ENCODE data around the gene SIGLEC8. TPM values are rescaled to one million over a fixed set of nuclear protein-coding genes. Genes with fewer than 3 reads are reported as not detected.
A peak's percentile ranks its signal among the peaks of the same experiment; 100 is the strongest.

SIGLEC8 gene
- total and polyA plus RNA-seq, 9 of the 15 experiments (the other 6 are each of a cell fraction or from before 2014, with no cell fraction given) = 0.04 to 0.65 (median 0.39) TPM

DNA sequence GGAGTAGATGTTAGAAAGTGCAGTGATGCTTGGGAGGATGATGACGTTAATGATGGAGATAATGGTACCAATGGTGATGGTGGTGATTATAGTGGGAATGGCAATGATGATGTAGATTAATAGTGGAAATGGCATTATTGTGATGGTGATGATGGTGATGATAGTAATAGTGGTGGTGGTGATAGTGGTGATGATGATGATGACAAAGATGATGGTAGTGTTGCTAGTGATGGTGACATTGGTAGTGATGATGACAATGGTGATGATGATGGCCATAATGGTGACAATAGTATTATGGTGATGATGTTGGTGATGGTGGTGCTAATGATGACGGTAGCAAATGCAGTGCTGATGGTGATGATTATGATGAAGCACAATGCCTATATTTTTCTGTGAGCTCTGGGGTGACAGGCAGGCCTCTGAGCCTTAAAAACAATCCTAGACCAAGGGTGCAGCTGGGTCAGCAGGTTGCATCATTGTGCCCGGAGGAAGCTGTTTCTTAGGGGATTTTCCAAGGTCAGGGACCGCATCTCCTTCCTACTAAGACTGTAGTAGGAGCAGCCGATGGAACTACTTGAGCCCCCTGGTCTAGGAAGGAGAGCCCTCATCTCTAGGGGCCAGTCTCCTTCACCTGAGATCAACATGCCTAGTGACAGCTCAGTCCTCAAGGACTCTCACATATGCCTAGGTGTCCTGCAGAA, 27.9 kb upstream of the SIGLEC8 start:
- no TSS peak for BruUV-seq (replicated peaks)
- Histone ChIP-seq H3K9me1 (ENCODE audit: control insufficient read depth, insufficient read depth, low read length) (no peaks in the 10 kb centered on the region), H4K20me1 (replicated peaks; ENCODE audit: control insufficient read depth, insufficient read depth, low read length) (no peaks in the 10 kb centered on the region), H3K9me3 (replicated peaks; ENCODE audit: control insufficient read depth, insufficient read depth, low read depth, low read length) (no peaks in the 10 kb centered on the region), H3K27ac (ENCODE audit: extremely low read depth, low read depth, low read length) (no peak overlapping the region), H3K36me3 (ENCODE audit: control insufficient read depth, insufficient read depth, low read length) (no peaks in the 10 kb centered on the region), H2AFZ (ENCODE audit: low read depth, low read length) (no peak overlapping the region), H3K79me2 (ENCODE audit: control insufficient read depth, insufficient read depth, low read length) (no peaks in the 10 kb centered on the region), H3K27me3 (ENCODE audit: control insufficient read depth in 2 of 2, insufficient read depth in 2 of 2, low read length in 2 of 2) (no peaks in the 10 kb centered on the region), H3K9ac (ENCODE audit: insufficient read depth in 1 of 2, low read depth in 2 of 2, low read length in 2 of 2) (no peak overlapping the region), H3K4me1 (replicated peaks in 1 of 2; ENCODE audit: control insufficient read depth in 2 of 2, insufficient read depth in 2 of 2, low read length in 2 of 2) (peaks cover 0 to 8% of the 10 kb centered on the region in 2 experiments; a peak in 3 of 5 replicates), H3K4me3 (no peak overlapping the region), H3K4me2 (ENCODE audit: insufficient read depth, low read length) (no peak overlapping the region)
- CTCF ChIA-PET (ENCODE audit: low intra/inter-chr PET ratio) = no interaction called here
- WGBS (ENCODE audit: insufficient coverage, low coverage, missing lambda C conversion rate) = 19% methylated on average over 5 of the region's 5 CpGs
- intact Hi-C loops (cut with micrococcal nuclease) (no loop called here), in situ Hi-C loops (cut with MboI) (no loop called here)
- DNase-seq (ENCODE audit: extremely low read depth in 1 of 4, low spot score in 3 of 4) (no peak), ATAC-seq (no peak), FAIRE-seq (no peak)
- TF ChIP-seq CHD4 (IDR thresholded peaks at IDR 0.05; ENCODE audit: insufficient read depth, insufficient replicate concordance, low read depth, low read length, poor library complexity, severe bottlenecking) = no peak
- TF ChIP-seq HDAC1 (IDR thresholded peaks at IDR 0.05) = 0 out of 4 replicates have a peak, but pooled peaks of 1 of the 2 experiments have one; percentile 41
- peak; percentile 80 for TF ChIP-seq EHMT2 (IDR thresholded peaks at IDR 0.05)
- POLR2A ChIA-PET = interaction anchor here (0.6 to 2.1 kb wide), 4 partner anchors 12 to 92 kb away, joined by 3 to 7 read pairs (median 4); no protein-coding TSS in a partner anchor

DNA sequence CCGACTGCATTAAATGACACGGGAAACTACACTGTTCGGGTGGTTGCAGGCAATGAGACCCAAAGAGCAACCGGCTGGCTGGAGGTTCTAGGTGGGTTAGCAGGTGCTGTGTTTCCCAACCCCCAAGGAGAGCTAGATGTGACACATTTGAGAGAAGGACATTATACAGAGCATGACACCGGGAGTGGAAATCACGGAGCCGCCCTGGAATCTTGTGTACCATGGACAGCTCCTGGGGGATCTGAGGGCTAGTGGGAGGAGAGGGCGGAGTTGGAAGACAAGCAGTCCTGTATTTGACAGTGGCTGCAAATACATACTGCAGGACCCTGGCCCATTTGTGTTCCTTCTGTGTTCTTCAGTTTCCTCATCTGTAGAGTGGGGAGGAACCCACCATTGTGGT, 22.3 kb upstream of the SIGLEC8 start:
- Histone ChIP-seq H3K27me3 (ENCODE audit: control insufficient read depth in 2 of 2, insufficient read depth in 2 of 2, low read length in 2 of 2) (no peaks in the 10 kb centered on the region), H3K4me3 (no peak overlapping the region), H2AFZ (ENCODE audit: low read depth, low read length) (no peak overlapping the region), H3K27ac (ENCODE audit: extremely low read depth, low read depth, low read length) (no peak overlapping the region), H3K4me2 (ENCODE audit: insufficient read depth, low read length) (no peak overlapping the region), H4K20me1 (replicated peaks; ENCODE audit: control insufficient read depth, insufficient read depth, low read length) (no peaks in the 10 kb centered on the region), H3K9ac (ENCODE audit: insufficient read depth in 1 of 2, low read depth in 2 of 2, low read length in 2 of 2) (no peak overlapping the region; a peak in 1 of 4 replicates), H3K36me3 (ENCODE audit: control insufficient read depth, insufficient read depth, low read length) (peaks cover 7% of the 10 kb centered on the region; the same call in 2 of the 3 replicates), H3K79me2 (ENCODE audit: control insufficient read depth, insufficient read depth, low read length) (no peaks in the 10 kb centered on the region), H3K9me3 (replicated peaks; ENCODE audit: control insufficient read depth, insufficient read depth, low read depth, low read length) (peaks cover 2% of the 10 kb centered on the region; the same call in 1 of the 2 replicates), H3K4me1 (replicated peaks in 1 of 2; ENCODE audit: control insufficient read depth in 2 of 2, insufficient read depth in 2 of 2, low read length in 2 of 2) (peaks cover 12 to 20% of the 10 kb centered on the region in 2 experiments; a peak in 4 of 5 replicates), H3K9me1 (ENCODE audit: control insufficient read depth, insufficient read depth, low read length) (no peaks in the 10 kb centered on the region)
- intact Hi-C loops (cut with micrococcal nuclease) = no loop called here
- ATAC-seq (peak; percentile 81), DNase-seq (ENCODE audit: extremely low read depth in 1 of 4, low spot score in 3 of 4) (peak; percentile 67 to 80 (median 74)), FAIRE-seq (peak; percentile 65)
- no TSS peak for BruUV-seq (replicated peaks)
- ChIA-PET POLR2A (interaction anchor here (2.2 to 3.1 kb wide), 2 partner anchors 12 to 27 kb away, joined by 5 to 12 read pairs; no protein-coding TSS in a partner anchor), CTCF (ENCODE audit: low intra/inter-chr PET ratio) (no interaction called here)
- WGBS (ENCODE audit: insufficient coverage, low coverage, missing lambda C conversion rate) = 21% methylated on average over 8 of the region's 8 CpGs
- in situ Hi-C loops (cut with MboI) = no loop called here
- no peak for TF ChIP-seq TSHZ1 (CRISPR knock-in tag; IDR thresholded peaks at IDR 0.05)
- no peak for TF ChIP-seq ZNF143 (CRISPR knock-in tag; IDR thresholded peaks at IDR 0.05)
- no peak for TF ChIP-seq SIX5 (IDR thresholded peaks at IDR 0.05; ENCODE audit: borderline replicate concordance in 1 of 2, insufficient read depth in 1 of 2, low read depth in 1 of 2, low read length in 2 of 2)
- 0 out of 2 replicates have a peak, but pooled peaks have one; percentile 59 for TF ChIP-seq SP1 (CRISPR knock-in tag; IDR thresholded peaks at IDR 0.05)

Measured in K562 (cell line).